Breast epithelium (tissue), 4 donors: ENCODE results near the gene TMEM151B. TPM values are rescaled to one million over a fixed set of nuclear protein-coding genes. Genes with fewer than 3 reads are reported as not detected.

Experiments used
- DNase-seq, 2 donors: peaks; one replicate each; pipeline ENCODE4 v3.0.0-alpha.2; 2019; ENCODE audit warnings: low spot score in 2 of 2
- H3K27ac ChIP-seq, 2 donors: fragments of 200-600 bp; sonication (generic) in 1 of 2; one replicate each; pipeline ENCODE4 v1.5.1; 2016 to 2019; ENCODE audit warnings: mild to moderate bottlenecking in 1 of 2
- H3K27me3 ChIP-seq, 2 donors: fragments of 200-600 bp; sonication (generic) in 1 of 2; one replicate each; pipeline versions ENCODE4 v1.5.1 to v1.6.0; 2017 to 2019; ENCODE audit warnings: control low read depth in 1 of 2, mild to moderate bottlenecking in 1 of 2
- H3K36me3 ChIP-seq: fragments of 200-600 bp; one replicate; pipeline ENCODE4 v1.5.1; 2019
- H3K4me1 ChIP-seq, 2 donors: fragments of 200-600 bp; sonication (generic); one replicate each; pipeline ENCODE4 v1.5.1; 2016 to 2019; ENCODE audit warnings: control low read depth in 1 of 2
- H3K4me3 ChIP-seq, 3 donors: fragments of 200-600 bp; sonication (generic); 1 replicate in 2 of 3; 2 replicates in 1 of 3; pipeline ENCODE4 v1.5.1; 2016 to 2019; ENCODE audit warnings: mild to moderate bottlenecking in 3 of 3, moderate library complexity in 2 of 3
- H3K9me3 ChIP-seq, 2 donors: fragments of 200-600 bp; sonication (generic) in 1 of 2; one replicate each; pipeline ENCODE4 v1.5.1; 2016 to 2019; ENCODE audit warnings: control low read depth in 1 of 2
- CTCF ChIP-seq, 3 donors: fragments of 450-650 bp; IDR thresholded peaks; one replicate each; pipeline ENCODE4 v1.5.1; 2016 to 2017; ENCODE audit warnings: antibody characterized with exemption in 3 of 3, mild to moderate bottlenecking in 3 of 3, moderate library complexity in 3 of 3
- POLR2A ChIP-seq: fragments of 450-650 bp; IDR thresholded peaks from one replicate; pipeline ENCODE4 v1.6.1; 2016; ENCODE audit warnings: antibody characterized with exemption, mild to moderate bottlenecking, moderate library complexity
- POLR2AphosphoS5 ChIP-seq, 3 donors: sonication (generic); formaldehyde crosslinking; IDR thresholded peaks; one replicate each; pipeline ENCODE4 v1.6.1; 2017; ENCODE audit warnings: antibody characterized with exemption in 3 of 3
- intact Hi-C: fragments of 100-400 bp; cut with DNase I; formaldehyde crosslinking; loops from one replicate; pipeline ENCODE4 v1.15.1; 2023; ENCODE audit warnings: low total_unique reads
- total RNA-seq, 3 donors: library from RNA; depleted of rRNA; stranded (reverse); fragments of >200 nt; gene quantifications; one replicate each; pipeline ENCODE4 v1.1.0, GENCODE V29; 2016

The TMEM151B gene
- total RNA-seq, 3 donors from 2014 or later = 0.15 TPM; not detected in 2

GRCh38 chr6:44250718-44251123 lies 19.5 kb upstream of the TMEM151B start:
- H3K27me3 ChIP-seq = no peaks in the 10 kb centered on the region
- H3K4me3 ChIP-seq = no peak overlapping the region
- H3K36me3 ChIP-seq = peaks cover 4% of the 10 kb centered on the region
- H3K9me3 ChIP-seq = no peaks in the 10 kb centered on the region
- DNase-seq = no peak
- intact Hi-C loops = no loop called here
- H3K4me1 ChIP-seq = peaks cover 0 to 14% of the 10 kb centered on the region in 2 donors
- TF ChIP-seq CTCF (IDR thresholded peaks at IDR 0.05) (no peak), POLR2A (no peak), POLR2AphosphoS5 (IDR thresholded peaks at IDR 0.05) (no peak)
- peak overlapping the region; percentile 8 to 36 for H3K27ac ChIP-seq

GRCh38 chr6:44251576-44252524 lies 18.4 kb upstream of the TMEM151B start:
- no peak for DNase-seq
- Histone ChIP-seq H3K27me3 (no peaks in the 10 kb centered on the region), H3K27ac (no peak overlapping the region), H3K36me3 (peaks cover 4% of the 10 kb centered on the region), H3K9me3 (no peaks in the 10 kb centered on the region), H3K4me1 (peaks cover 6 to 24% of the 10 kb centered on the region in 2 donors), H3K4me3 (no peak overlapping the region)
- no peak for TF ChIP-seq CTCF (IDR thresholded peaks at IDR 0.05)
- TF ChIP-seq POLR2A = no peak
- TF ChIP-seq POLR2AphosphoS5 (IDR thresholded peaks at IDR 0.05) = no peak
- intact Hi-C loops = no loop called here

GRCh38 chr6:44253307-44254101 lies 16.7 kb upstream of the TMEM151B start:
- intact Hi-C loops = no loop called here
- peaks cover 4% of the 10 kb centered on the region for H3K36me3 ChIP-seq
- H3K27me3 ChIP-seq = no peaks in the 10 kb centered on the region
- no peak overlapping the region for H3K4me3 ChIP-seq
- H3K9me3 ChIP-seq = no peaks in the 10 kb centered on the region
- no peak for DNase-seq
- TF ChIP-seq CTCF (IDR thresholded peaks at IDR 0.05) (peak in 2 of 3 donors; percentile 18 to 38), POLR2A (no peak), POLR2AphosphoS5 (IDR thresholded peaks at IDR 0.05) (no peak)
- H3K4me1 ChIP-seq = peaks cover 6 to 18% of the 10 kb centered on the region in 2 donors
- H3K27ac ChIP-seq = no peak overlapping the region

GRCh38 chr6:44254191-44255104 lies 15.8 kb upstream of the TMEM151B start:
- Histone ChIP-seq H3K9me3 (no peaks in the 10 kb centered on the region), H3K4me3 (no peak overlapping the region), H3K36me3 (peaks cover 4% of the 10 kb centered on the region), H3K4me1 (peaks cover 6 to 10% of the 10 kb centered on the region in 2 donors), H3K27me3 (no peaks in the 10 kb centered on the region), H3K27ac (peak overlapping the region in 1 of 2 donors; percentile 29)
- TF ChIP-seq POLR2AphosphoS5 (IDR thresholded peaks at IDR 0.05) (no peak), POLR2A (no peak), CTCF (IDR thresholded peaks at IDR 0.05) (no peak)
- intact Hi-C loops = no loop called here
- DNase-seq = no peak
